Stimulated activated naive CD4-positive, alpha-beta T cell (primary cell): Measurements from ENCODE around the gene APOL5.

Experiments used
- DNase-seq, 6 experiments: peaks; one replicate each; lab custom pipeline; 2025; lab: John Stamatoyannopoulos, UW

Gene APOL5

DNA sequence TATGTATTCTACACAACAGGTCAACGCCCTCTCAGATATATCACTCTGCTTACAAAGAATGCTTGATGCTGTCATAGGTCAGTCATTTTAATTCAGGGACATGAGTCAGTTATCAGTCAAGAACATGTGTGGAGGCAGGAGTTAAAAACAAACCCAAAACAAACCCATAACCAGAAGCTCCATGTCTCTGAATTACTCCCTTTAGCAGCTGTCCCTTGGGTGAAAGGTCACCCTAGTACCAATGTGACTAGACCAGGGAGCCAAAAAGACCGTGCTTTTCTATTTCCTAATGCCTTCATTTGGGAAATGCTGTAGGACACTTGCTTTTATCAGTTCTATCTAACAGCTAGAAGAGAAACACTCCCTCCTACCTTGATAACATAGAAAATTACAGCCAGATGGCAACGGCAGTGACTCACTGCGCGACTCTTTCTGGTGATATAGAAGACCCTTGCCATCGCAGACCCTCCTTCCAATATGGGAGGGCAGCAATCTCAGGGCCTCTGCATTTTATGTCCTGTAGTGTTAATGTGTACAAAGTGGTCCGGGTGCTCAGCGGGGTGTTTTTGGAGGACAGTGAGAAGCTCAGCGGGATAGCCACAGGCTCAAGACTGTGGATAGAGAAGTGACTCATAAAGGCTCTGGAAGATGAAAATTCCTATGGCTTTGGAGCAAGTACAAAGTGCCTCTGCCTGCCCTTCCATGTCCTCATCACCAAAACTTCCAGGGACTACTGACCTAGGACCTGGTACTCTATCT lies 24.8 kb downstream of the APOL5 start:
- no peak for DNase-seq

DNA sequence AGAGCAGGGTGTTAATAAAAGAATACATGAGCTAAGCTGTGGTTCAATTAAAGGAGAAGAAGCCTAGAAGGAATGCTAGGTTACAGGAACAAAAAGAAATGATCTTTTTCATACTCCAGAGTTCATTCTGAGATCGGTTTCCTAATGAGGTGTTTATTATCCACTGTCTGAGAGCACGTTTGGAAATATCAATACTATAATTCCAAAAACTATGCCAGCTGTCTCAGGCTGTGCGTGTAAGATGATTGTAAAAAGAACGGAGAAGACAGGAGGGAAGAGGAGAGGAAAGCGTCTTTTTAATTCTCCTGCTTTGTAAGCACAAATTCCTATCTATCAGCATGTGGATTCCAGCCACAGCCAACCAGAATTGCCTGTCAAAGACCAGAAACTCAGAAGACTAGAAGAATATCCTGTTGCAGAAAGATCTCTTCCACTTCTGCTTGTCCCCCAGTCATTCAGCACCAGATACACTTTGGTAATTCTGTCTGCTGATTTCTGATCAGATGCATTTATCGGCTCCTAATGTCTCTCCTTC lies 25.7 kb downstream of the APOL5 start:
- no peak for DNase-seq

- no peak for DNase-seq
Measured at GRCh38 chr22:35746248-35746647, 28.6 kb downstream of the APOL5 start.

- DNase-seq, result no peak
Measured at GRCh38 chr22:35746946-35747703, 29.5 kb downstream of the APOL5 start.

- DNase-seq, result no peak
Measured at GRCh38 chr22:35749808-35750207, 32.1 kb downstream of the APOL5 start.

DNA sequence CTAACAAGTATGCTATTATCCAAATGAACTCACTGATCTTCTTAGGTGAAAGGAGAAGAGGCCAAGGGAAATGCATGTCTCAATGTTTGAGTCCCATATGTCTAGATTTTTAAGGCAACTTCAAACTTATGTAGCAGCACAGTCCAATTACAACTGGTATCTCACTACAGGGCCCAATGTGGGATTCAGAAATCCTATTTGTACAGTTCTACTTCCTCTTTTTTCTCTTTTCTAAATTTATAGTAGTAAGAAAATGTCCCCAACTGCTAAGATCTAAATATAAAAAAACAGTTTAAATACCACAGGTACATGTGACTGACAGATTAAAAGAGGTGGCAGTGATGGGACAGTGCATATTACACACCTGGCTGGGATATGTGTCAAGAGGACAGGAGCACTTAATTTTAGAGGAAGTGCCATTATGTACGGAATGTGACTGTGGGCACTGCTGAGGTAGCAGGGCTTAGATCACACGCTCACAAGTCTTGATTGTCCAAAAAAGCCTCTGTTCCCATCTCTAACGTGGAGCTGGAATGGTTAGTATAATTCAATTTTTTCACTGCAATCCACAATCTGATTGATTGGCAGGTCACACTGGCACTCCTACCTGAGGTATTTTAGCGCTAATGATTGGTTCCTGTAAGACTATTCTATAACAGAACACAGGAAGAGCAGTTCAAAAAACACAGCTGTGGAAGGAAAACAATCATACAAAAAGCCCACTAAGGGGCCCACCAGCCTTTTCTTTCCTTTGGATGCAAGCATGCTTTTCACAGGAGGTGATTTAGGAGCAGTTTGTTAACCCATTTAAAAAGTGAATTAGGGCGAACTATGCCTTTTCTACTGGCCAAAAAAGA lies 34.6 kb downstream of the APOL5 start:
- no peak for DNase-seq

DNA sequence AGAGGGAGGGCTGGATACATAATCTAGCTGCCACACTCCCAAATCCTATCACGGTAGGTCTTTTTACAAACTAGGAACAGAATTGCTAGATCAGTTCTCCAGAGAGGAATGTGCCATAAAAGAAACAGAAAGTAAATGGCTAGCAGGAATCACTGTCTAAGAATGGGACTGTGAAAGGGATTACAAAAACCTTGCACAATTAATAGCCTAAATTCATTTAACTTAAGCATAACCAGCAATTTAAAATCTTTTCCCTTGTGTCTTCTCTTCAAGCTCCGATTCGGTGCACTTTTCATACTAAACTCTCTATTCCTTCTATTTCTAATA lies 35.2 kb downstream of the APOL5 start:
- DNase-seq, result no peak

DNA sequence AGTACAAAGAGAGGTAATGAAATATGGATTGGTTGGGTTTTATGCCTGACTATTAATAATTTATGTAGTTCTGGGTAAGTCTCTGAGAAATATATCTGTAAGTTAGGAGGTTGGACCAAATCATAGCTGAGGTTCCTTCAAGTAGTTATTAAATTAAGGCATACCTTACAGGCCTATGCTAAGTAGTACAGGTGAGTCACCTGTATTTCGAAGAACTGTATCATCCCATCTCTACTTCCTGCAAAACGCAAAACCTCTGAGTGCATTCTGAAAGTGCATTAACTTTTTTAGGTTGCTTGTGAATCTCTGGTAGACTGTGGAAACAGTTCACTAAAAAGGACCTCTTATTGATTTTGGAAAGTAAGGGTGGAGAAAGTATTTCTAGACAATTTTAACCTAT lies 37.1 kb downstream of the APOL5 start:
- DNase-seq, result no peak

DNA sequence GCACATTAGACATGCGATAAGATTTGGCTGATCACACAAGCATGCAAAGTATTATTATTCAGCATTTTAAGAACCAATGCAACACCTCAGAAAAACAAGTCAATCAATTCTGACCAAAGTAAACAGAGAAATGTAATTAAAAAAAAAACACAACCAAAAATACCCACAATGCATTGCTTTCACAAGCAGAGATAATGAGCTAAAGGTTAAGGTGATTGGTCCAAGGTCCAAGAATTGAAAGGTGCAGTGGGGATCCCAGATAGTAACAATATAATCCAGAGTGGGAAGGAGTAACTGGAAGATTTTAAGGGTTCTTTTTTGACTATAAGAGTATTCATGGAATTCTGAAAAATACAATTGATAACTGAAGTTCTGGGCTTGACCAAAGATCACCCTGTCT lies 39.0 kb downstream of the APOL5 start:
- DNase-seq, result no peak

DNA sequence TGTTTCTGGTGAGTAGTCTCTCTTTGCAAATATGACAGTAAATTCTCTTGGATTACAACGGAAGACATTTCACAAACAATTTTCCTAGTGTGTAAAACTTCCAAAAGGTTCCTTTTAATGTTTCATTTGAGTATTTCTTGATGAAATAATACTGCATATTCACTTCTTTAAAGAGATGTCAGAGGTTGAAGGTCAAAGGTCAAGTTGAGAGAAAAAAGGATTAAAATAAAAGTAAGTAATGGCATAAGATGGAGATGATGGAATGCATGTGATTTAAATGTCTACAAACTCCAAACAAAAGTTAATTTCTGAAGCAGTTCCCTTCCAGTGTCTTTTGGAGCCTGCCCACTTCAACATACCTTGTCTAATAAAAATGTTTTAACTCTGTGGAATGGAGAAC lies 40.7 kb downstream of the APOL5 start:
- DNase-seq, result no peak

- DNase-seq, result no peak
Measured at GRCh38 chr22:35761037-35761436, 43.4 kb downstream of the APOL5 start.

DNA sequence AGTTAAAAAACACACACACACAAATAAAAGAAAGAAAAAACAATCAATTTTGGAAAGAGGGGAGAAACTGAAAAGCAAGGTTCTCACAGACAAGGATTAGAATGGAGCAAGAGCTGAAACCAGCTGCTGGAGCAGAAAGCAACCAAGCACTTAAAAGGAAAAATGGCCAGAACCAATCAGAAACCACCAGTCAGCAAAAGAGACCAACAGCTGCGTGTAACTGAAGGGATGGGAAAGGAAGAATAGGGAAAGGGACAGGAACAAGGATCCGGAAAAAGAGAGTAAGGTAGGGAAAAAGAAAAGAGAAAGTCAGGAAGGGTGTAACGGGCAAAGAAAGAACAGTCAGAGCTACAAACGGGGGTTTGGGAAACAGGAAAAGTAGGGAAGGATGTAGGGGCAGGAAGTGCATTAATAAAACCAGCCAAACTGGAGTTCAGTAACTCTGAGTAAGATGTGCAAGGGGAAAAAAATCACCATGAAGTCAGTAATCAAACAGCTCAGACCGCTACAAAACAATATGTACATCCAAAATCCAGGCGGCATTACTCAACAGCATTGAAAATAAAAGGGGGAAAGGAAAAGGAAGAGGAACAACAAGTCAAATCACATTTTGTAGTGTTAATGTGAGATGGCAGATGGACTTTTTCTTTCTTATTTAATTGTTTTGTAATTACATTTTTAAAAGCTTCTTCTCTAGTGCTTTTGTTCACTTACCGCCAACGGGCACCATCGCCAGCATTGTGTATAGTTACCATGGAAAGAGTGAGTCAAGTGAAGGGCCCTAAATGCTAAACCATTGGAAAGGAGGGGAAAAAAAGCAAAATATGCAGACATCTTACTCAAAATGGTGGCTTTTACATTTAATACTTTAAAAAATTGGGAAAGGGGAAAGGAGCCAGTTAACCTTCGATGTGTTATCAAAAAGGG lies 49.2 kb downstream of the APOL5 start:
- DNase-seq, result no peak

DNA sequence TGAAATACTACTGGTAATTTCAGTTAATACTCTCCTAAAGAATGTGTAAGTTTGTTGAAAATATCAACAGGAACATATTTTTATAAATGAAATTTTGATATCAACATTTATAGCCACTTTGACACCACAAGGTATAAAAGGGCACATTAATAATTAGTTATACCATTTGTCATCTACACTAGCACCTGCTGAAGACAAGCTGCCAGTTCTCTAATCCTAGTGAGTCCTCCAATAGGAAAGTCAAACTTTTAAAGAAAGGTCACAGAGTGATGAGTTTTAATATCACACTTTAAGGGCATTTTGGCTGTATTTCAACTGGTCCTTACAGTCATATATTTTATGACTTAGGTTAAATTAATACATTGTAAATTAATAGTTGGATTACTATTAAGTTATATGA lies 52.3 kb downstream of the APOL5 start:
- no peak for DNase-seq

DNA sequence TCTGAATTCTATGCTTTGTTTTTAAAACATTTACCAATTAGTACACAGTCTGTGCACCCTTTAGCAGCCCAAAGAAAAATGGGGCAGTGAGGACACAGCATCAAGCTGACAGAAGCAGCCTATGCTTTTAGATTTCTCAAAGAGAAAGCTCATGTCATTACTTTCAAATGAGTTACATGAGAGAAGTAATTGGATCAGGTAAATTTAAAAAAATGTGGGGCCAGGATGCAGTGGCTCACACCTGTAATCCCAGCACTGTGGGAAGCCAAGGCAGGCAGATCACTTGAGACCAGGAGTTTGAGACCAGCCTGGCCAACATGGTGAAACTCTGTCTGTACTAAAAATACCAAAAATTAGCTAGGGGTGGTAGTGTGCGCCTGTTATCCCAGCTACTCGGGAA lies 57.7 kb downstream of the APOL5 start:
- DNase-seq, result no peak

- no peak for DNase-seq
Measured at GRCh38 chr22:35777335-35777975, 59.8 kb downstream of the APOL5 start.
